ENCODE measurements around the gene PHETA1. TPM values are rescaled to one million over a fixed set of nuclear protein-coding genes. Genes with fewer than 3 reads are reported as not detected.

The PHETA1 gene
- polyA plus RNA-seq, 2 of the 4 experiments (the other 2 are of a cell fraction): 2.9 to 7.1 TPM

DNA sequence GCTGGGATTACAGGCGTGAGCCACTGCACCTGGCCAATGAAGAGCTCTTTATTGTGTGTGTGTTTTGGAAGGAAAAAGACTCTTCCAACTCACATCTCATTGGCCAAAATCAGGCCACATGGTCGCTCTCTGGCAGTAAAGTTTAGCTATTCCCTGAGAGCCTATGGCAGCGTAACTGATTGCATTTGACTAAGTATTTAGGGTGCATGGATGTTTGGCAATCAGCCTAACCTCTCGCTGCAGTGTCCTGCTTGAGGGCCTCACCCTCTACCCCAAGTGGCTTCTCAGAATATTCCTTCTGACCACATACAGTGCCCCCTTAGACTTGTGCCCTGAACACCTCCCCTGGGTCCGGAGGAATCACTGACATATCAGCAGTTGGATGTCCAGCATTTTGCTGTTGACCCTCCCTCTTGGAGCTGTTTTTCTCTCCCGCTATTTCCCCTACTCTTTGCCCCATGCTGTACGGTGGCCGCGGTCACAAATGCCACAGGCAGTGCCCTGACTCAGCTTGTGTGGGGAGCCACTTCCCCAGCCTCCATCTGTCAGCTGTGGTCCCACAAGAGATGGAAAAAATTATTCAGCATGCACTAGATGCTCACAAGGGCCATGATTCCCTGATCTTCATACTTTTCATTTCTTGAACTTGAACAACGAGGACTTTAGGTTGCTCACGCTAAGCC is 9.5 kb downstream of the PHETA1 start:
- TF ChIP-seq, protein P1, sequence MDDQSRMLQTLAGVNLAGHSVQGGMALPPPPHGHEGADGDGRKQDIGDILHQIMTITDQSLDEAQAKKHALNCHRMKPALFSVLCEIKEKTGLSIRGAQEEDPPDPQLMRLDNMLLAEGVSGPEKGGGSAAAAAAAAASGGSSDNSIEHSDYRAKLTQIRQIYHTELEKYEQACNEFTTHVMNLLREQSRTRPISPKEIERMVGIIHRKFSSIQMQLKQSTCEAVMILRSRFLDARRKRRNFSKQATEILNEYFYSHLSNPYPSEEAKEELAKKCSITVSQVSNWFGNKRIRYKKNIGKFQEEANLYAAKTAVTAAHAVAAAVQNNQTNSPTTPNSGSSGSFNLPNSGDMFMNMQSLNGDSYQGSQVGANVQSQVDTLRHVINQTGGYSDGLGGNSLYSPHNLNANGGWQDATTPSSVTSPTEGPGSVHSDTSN (IDR thresholded peaks at IDR 0.05): no peak
- TF ChIP-seq CHD2 (IDR thresholded peaks at IDR 0.05; ENCODE audit: low read length, partially characterized antibody) (no peak), KDM1A (IDR thresholded peaks at IDR 0.05; ENCODE audit: low read depth) (no peak), ZNF302 (CRISPR knock-in tag; IDR thresholded peaks at IDR 0.05) (no peak), RNF2 (IDR thresholded peaks at IDR 0.05; ENCODE audit: borderline replicate concordance, low read depth) (no peak), HEYL (CRISPR knock-in tag; IDR thresholded peaks at IDR 0.05) (no peak)
- 81% methylated on average over 11 of the region's 11 CpGs for WGBS (ENCODE audit: missing lambda C conversion rate)
- no peak for FAIRE-seq
- Histone ChIP-seq H3K4me3 (no peak overlapping the region), H3K9me3 (no peaks in the 10 kb centered on the region), H3K4me1 (peaks cover 7% of the 10 kb centered on the region; the same call in 2 of the 3 replicates), H3K4me2 (no peak overlapping the region), H3K27ac (no peak overlapping the region)
- ChIA-PET CTCF (interaction anchor here (2.1 kb wide), 1 partner anchor 37 kb away, joined by 11 read pairs; no protein-coding TSS in a partner anchor), POLR2A (no interaction called here)
- no peak; a peak in 1 of 6 replicates for ATAC-seq
- DNase-seq (ENCODE audit: low read depth in 1 of 2, low spot score in 1 of 2): no peak

DNA sequence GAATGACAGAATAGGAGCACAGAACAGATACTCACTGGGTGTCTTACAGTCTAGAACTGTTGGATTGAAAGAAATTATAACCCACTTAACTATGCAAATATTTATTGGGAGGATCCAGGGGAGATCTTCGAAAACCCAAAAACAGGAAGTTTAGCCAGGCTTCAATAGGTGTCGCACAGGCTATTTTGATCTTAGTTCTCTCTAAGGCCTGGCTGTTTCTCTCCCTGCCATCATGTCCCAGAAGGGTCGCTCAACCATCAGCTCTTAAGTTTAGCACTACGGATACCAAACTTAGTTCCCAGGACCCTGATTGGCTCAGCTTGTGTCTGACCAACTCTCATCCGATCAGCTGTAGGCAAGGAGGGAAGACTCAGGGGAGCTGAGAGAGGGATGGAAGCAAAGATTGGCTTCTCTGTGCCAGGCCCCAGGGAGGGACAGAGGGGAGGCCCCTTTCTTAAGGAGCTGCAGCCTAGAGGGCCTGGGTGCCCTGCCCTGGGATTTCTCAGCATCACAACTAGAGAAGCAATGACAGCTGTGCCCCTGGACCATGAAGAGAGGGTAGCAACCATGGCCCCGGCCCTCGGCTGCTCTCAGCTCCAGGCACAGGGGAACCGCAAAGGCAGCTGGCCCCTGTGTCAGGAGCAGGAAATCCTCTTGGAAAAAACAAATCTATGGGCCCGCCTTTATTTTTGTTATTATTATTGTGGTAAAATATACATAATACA is 13.5 kb downstream of the PHETA1 start:
- DNase-seq (ENCODE audit: low read depth in 1 of 2, low spot score in 1 of 2): no peak
- Histone ChIP-seq H3K4me2 (no peak overlapping the region), H3K4me3 (no peak overlapping the region), H3K4me1 (no peaks in the 10 kb centered on the region), H3K9me3 (no peaks in the 10 kb centered on the region), H3K27ac (no peak overlapping the region)
- ChIA-PET POLR2A (no interaction called here), CTCF (interaction anchor here (0.8 to 1.3 kb wide), 3 partner anchors 13 to 96 kb away, joined by 3 to 4 read pairs (median 3); no protein-coding TSS in a partner anchor)
- TF ChIP-seq, protein P2, sequence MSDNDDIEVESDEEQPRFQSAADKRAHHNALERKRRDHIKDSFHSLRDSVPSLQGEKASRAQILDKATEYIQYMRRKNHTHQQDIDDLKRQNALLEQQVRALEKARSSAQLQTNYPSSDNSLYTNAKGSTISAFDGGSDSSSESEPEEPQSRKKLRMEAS (IDR thresholded peaks at IDR 0.05): no peak
- TF ChIP-seq CHD2 (IDR thresholded peaks at IDR 0.05; ENCODE audit: low read length, partially characterized antibody): no peak
- TF ChIP-seq RFX5 (IDR thresholded peaks at IDR 0.05): no peak
- TF ChIP-seq, protein P3, sequence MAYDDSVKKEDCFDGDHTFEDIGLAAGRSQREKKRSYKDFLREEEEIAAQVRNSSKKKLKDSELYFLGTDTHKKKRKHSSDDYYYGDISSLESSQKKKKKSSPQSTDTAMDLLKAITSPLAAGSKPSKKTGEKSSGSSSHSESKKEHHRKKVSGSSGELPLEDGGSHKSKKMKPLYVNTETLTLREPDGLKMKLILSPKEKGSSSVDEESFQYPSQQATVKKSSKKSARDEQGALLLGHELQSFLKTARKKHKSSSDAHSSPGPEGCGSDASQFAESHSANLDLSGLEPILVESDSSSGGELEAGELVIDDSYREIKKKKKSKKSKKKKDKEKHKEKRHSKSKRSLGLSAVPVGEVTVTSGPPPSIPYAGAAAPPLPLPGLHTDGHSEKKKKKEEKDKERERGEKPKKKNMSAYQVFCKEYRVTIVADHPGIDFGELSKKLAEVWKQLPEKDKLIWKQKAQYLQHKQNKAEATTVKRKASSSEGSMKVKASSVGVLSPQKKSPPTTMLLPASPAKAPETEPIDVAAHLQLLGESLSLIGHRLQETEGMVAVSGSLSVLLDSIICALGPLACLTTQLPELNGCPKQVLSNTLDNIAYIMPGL (CRISPR knock-in tag; IDR thresholded peaks at IDR 0.05; ENCODE audit: borderline replicate concordance): no peak
- TF ChIP-seq KDM5A (IDR thresholded peaks at IDR 0.05): no peak
- no peak for TF ChIP-seq SREBF2 (IDR thresholded peaks at IDR 0.05)
- no peak for TF ChIP-seq RCOR1 (IDR thresholded peaks at IDR 0.05; ENCODE audit: low read depth, low read length)
- TF ChIP-seq ZNF302 (CRISPR knock-in tag; IDR thresholded peaks at IDR 0.05): no peak
- TF ChIP-seq RAD21 (conservative IDR thresholded peaks at IDR 0.05 in 1 of 2, IDR thresholded peaks at IDR 0.05 in 1 of 2): no peak
- no peak for TF ChIP-seq NR3C1 (IDR thresholded peaks at IDR 0.05)
- no peak for TF ChIP-seq CEBPB (IDR thresholded peaks at IDR 0.05)
- TF ChIP-seq ZFP36 (IDR thresholded peaks at IDR 0.05; ENCODE audit: borderline replicate concordance, partially characterized antibody): no peak
- no peak for TF ChIP-seq MAFK (IDR thresholded peaks at IDR 0.05; ENCODE audit: partially characterized antibody)
- TF ChIP-seq HOXA7 (CRISPR knock-in tag; IDR thresholded peaks at IDR 0.05): no peak
- TF ChIP-seq JUN (IDR thresholded peaks at IDR 0.05): no peak
- TF ChIP-seq, protein P4, sequence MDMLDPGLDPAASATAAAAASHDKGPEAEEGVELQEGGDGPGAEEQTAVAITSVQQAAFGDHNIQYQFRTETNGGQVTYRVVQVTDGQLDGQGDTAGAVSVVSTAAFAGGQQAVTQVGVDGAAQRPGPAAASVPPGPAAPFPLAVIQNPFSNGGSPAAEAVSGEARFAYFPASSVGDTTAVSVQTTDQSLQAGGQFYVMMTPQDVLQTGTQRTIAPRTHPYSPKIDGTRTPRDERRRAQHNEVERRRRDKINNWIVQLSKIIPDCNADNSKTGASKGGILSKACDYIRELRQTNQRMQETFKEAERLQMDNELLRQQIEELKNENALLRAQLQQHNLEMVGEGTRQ (IDR thresholded peaks at IDR 0.05): no peak
- TF ChIP-seq, protein P5, sequence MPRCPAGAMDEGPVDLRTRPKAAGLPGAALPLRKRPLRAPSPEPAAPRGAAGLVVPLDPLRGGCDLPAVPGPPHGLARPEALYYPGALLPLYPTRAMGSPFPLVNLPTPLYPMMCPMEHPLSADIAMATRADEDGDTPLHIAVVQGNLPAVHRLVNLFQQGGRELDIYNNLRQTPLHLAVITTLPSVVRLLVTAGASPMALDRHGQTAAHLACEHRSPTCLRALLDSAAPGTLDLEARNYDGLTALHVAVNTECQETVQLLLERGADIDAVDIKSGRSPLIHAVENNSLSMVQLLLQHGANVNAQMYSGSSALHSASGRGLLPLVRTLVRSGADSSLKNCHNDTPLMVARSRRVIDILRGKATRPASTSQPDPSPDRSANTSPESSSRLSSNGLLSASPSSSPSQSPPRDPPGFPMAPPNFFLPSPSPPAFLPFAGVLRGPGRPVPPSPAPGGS (IDR thresholded peaks at IDR 0.05): no peak
- ATAC-seq: no peak; a peak in 1 of 6 replicates
- WGBS (ENCODE audit: missing lambda C conversion rate): 86% methylated on average over 9 of the region's 9 CpGs
- no peak for FAIRE-seq

Measured in A549 (cell line).